K562 (cell line): Measurements from ENCODE around the gene OSBPL3. TPM values are rescaled to one million over a fixed set of nuclear protein-coding genes. Genes with fewer than 3 reads are reported as not detected.
A peak's percentile ranks its signal among the peaks of the same experiment; 100 is the strongest.

Experiments
- ATF4 ChIP-seq: fragments of 450-650 bp; formaldehyde crosslinking; IDR thresholded peaks from 2 replicates; pipeline ENCODE4 v1.4.0; 2022; ENCODE audit warnings: mild to moderate bottlenecking, moderate library complexity
- ATF7 ChIP-seq: fragments of 450-650 bp; IDR thresholded peaks from 2 replicates; pipeline ENCODE4 v1.7.1; 2014; ENCODE audit warnings: mild to moderate bottlenecking, moderate library complexity
- BRD4 ChIP-seq: fragments of 200-600 bp; sonication (generic); IDR thresholded peaks from 2 replicates; pipeline ENCODE4 v1.6.1; 2017; ENCODE audit warnings: inconsistent platforms
- CBX5 ChIP-seq: IDR thresholded peaks from 2 replicates; pipeline ENCODE4 v1.6.1; 2014; ENCODE audit warnings: low read depth, borderline replicate concordance
- CREM ChIP-seq: IDR thresholded peaks from 2 replicates; pipeline ENCODE4 v1.6.1; 2014; ENCODE audit warnings: antibody characterized with exemption, low read depth
- CXXC5 ChIP-seq: fragments of 250-450 bp; sonication (Bioruptor Pico); IDR thresholded peaks from 2 replicates; pipeline ENCODE4 v1.8.0; 2022; ENCODE audit warnings: inconsistent platforms, mild to moderate bottlenecking, moderate library complexity
- FUS ChIP-seq: fragments of 200-400 bp; formaldehyde crosslinking; optimal IDR thresholded peaks from 2 replicates; pipeline ENCODE3; 2017; ENCODE audit warnings: low read depth, low read length
- GABPB1 ChIP-seq: sonication (generic); formaldehyde crosslinking; IDR thresholded peaks from 2 replicates; pipeline ENCODE4 v1.8.0; 2022; ENCODE audit warnings: mild to moderate bottlenecking, missing genetic modification reagents
- PCBP2 ChIP-seq: fragments of 200-400 bp; formaldehyde crosslinking; IDR thresholded peaks from 2 replicates; pipeline ENCODE4 v1.6.1; 2018; ENCODE audit warnings: low read length, low read depth, mild to moderate bottlenecking, moderate library complexity; ENCODE audit not compliant: poor library complexity, severe bottlenecking
- PML ChIP-seq: IDR thresholded peaks from 2 replicates; pipeline ENCODE4 v1.6.1; 2012; ENCODE audit warnings: low read length, inconsistent platforms
- PTRF ChIP-seq: fragments of 450-650 bp; IDR thresholded peaks from 2 replicates; pipeline ENCODE4 v1.6.1; 2016; ENCODE audit warnings: mild to moderate bottlenecking, missing genetic modification characterization, missing compliant biosample characterization
- RBM14 ChIP-seq: fragments of 200-400 bp; formaldehyde crosslinking; IDR thresholded peaks from 2 replicates; pipeline ENCODE4 v1.6.1; 2018; ENCODE audit warnings: low read depth, mild to moderate bottlenecking, low read length, moderate library complexity, borderline replicate concordance; ENCODE audit not compliant: insufficient read depth
- RUNX1 ChIP-seq: sonication (generic); IDR thresholded peaks from 2 replicates; pipeline ENCODE4 v1.6.1; 2016; ENCODE audit warnings: antibody characterized with exemption, low read depth
- SAFB ChIP-seq: fragments of 200-400 bp; formaldehyde crosslinking; IDR thresholded peaks from 2 replicates; pipeline ENCODE4 v1.6.1; 2017; ENCODE audit warnings: low read depth, low read length, borderline replicate concordance
- SMAD3 ChIP-seq: fragments of 450-650 bp; formaldehyde crosslinking; conservative IDR thresholded peaks from 2 replicates; pipeline ENCODE4 v1.4.0; 2020; ENCODE audit warnings: mild to moderate bottlenecking
- SOX6 ChIP-seq: fragments of 450-650 bp; IDR thresholded peaks from 2 replicates; pipeline ENCODE4 v1.6.1; 2014; ENCODE audit warnings: mild to moderate bottlenecking
- SREBF1 ChIP-seq: fragments of 150-350 bp; IDR thresholded peaks from 2 replicates; pipeline ENCODE4 v1.6.1; 2014; ENCODE audit warnings: antibody characterized with exemption, low read depth, low read length, borderline replicate concordance
- TAF15 ChIP-seq: fragments of 200-400 bp; formaldehyde crosslinking; IDR thresholded peaks from 2 replicates; pipeline ENCODE4 v1.6.1; 2017; ENCODE audit warnings: mild to moderate bottlenecking, low read depth, low read length, moderate library complexity
- THAP7 ChIP-seq: fragments of 250-450 bp; sonication (Bioruptor Pico); IDR thresholded peaks from 2 replicates; pipeline ENCODE4 v1.5.0; 2021
- ZNF165 ChIP-seq: fragments of 250-450 bp; sonication (Bioruptor Pico); IDR thresholded peaks from 2 replicates; pipeline ENCODE4 v1.4.0; 2020; ENCODE audit warnings: borderline replicate concordance
- ZNF384 ChIP-seq: IDR thresholded peaks from 2 replicates; pipeline ENCODE4 v1.6.1; 2012; ENCODE audit warnings: low read depth, low read length, improper control_type of control experiment
- ZNF561 ChIP-seq: fragments of 450-650 bp; formaldehyde crosslinking; conservative IDR thresholded peaks from 2 replicates; pipeline ENCODE4 v1.4.0; 2020; ENCODE audit warnings: mild to moderate bottlenecking, moderate library complexity
- ZNF764 ChIP-seq: fragments of 250-450 bp; sonication (Bioruptor Pico); IDR thresholded peaks from 2 replicates; pipeline ENCODE4 v1.4.0; 2020; ENCODE audit warnings: low read depth, mild to moderate bottlenecking, moderate library complexity
- polyA plus RNA-seq, 8 experiments: library from polyadenylated mRNA; depleted of rRNA in 4 of 8; stranded (reverse) in 5 of 8; unstranded in 3 of 8; fragments of >200 nt; fragmentation: Nextera tagmentation in 2 of 8; fragmentation: Illumina TruSeq in 1 of 8; extraction: Ambion mirVana in 2 of 8; extraction: Trizol in 1 of 8; gene quantifications; 2 replicates each; pipeline versions ENCODE4 v1.2.1 to v1.2.3, GENCODE V29; 2011 to 2014; ENCODE audit warnings: inconsistent platforms in 1 of 8, missing spikeins in 1 of 8
- total RNA-seq, 7 experiments: library from RNA; depleted of rRNA in 6 of 7; stranded (reverse); fragments of >200 nt in 6 of 7; fragmentation: Illumina TruSeq in 2 of 7; extraction: Trizol in 2 of 7; gene quantifications; 2 replicates each; pipeline versions ENCODE4 v1.2.1 to v1.2.3, GENCODE V29; 2011 to 2021; ENCODE audit warnings: low replicate concordance in 1 of 7
- TF ChIP-seq, protein P1 (sequence below): sonication (generic); formaldehyde crosslinking; IDR thresholded peaks from 2 replicates; pipeline ENCODE4 v1.5.0; 2020; ENCODE audit warnings: missing genetic modification reagents
- TF ChIP-seq, protein P2 (sequence below): fragments of 450-650 bp; IDR thresholded peaks from one replicate; pipeline ENCODE4 v1.6.1; 2018; ENCODE audit warnings: mild to moderate bottlenecking, moderate library complexity; ENCODE audit not compliant: partially characterized antibody
- TF ChIP-seq, protein P3 (sequence below): fragments of 450-650 bp; formaldehyde crosslinking; IDR thresholded peaks from 2 replicates; pipeline ENCODE4 v1.4.0; 2020; ENCODE audit warnings: mild to moderate bottlenecking, moderate library complexity

The OSBPL3 gene
- total and polyA plus RNA-seq, 9 of the 15 experiments (the other 6 are each of a cell fraction or from before 2014, with no cell fraction given) = 4.8 to 37.2 (median 26.5) TPM

GRCh38 chr7:24979470-24979862 is 512 bp downstream of the OSBPL3 start (continued):
- TF ChIP-seq BRD4 (no peak), RBM14 (no peak), THAP7 (CRISPR knock-in tag) (no peak), ZNF764 (CRISPR knock-in tag) (peak; percentile 67; the same call in 1 of the 2 replicates), CXXC5 (CRISPR knock-in tag) (peak; percentile 47; the same call in 1 of the 2 replicates), ZNF561 (CRISPR knock-in tag) (no peak), FUS (no peak), PTRF (no peak), SREBF1 (no peak), ZNF384 (no peak), PML (no peak; the same call in 1 of the 2 replicates), ATF7 (peak; percentile 30; the same call in 1 of the 2 replicates), CREM (peak; percentile 49; the same call in 1 of the 2 replicates), SMAD3 (CRISPR knock-in tag) (no peak), TAF15 (no peak), CBX5 (no peak), RUNX1 (0 out of 2 replicates have a peak, but pooled peaks have one; percentile 50), PCBP2 (no peak), GABPB1 (no peak), SOX6 (0 out of 2 replicates have a peak, but pooled peaks have one; percentile 10), ZNF165 (CRISPR knock-in tag) (no peak), SAFB (peak; percentile 79), ATF4 (CRISPR knock-in tag) (no peak)
- TF ChIP-seq, protein P1, sequence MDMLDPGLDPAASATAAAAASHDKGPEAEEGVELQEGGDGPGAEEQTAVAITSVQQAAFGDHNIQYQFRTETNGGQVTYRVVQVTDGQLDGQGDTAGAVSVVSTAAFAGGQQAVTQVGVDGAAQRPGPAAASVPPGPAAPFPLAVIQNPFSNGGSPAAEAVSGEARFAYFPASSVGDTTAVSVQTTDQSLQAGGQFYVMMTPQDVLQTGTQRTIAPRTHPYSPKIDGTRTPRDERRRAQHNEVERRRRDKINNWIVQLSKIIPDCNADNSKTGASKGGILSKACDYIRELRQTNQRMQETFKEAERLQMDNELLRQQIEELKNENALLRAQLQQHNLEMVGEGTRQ (CRISPR knock-in tag) = no peak
- TF ChIP-seq, protein P2, sequence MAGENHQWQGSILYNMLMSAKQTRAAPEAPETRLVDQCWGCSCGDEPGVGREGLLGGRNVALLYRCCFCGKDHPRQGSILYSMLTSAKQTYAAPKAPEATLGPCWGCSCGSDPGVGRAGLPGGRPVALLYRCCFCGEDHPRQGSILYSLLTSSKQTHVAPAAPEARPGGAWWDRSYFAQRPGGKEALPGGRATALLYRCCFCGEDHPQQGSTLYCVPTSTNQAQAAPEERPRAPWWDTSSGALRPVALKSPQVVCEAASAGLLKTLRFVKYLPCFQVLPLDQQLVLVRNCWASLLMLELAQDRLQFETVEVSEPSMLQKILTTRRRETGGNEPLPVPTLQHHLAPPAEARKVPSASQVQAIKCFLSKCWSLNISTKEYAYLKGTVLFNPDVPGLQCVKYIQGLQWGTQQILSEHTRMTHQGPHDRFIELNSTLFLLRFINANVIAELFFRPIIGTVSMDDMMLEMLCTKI = no peak
- TF ChIP-seq, protein P3, sequence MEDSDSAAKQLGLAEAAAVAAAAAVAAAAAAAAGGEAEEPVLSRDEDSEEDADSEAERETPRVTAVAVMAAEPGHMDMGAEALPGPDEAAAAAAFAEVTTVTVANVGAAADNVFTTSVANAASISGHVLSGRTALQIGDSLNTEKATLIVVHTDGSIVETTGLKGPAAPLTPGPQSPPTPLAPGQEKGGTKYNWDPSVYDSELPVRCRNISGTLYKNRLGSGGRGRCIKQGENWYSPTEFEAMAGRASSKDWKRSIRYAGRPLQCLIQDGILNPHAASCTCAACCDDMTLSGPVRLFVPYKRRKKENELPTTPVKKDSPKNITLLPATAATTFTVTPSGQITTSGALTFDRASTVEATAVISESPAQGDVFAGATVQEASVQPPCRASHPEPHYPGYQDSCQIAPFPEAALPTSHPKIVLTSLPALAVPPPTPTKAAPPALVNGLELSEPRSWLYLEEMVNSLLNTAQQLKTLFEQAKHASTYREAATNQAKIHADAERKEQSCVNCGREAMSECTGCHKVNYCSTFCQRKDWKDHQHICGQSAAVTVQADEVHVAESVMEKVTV (CRISPR knock-in tag) = peak; percentile 42; the same call in 1 of the 2 replicates
